GM12878 (cell line): ENCODE results near the gene SCN5A.

Experiments
- BACH1 ChIP-seq: fragments of 450-650 bp; IDR thresholded peaks from 2 replicates; pipeline ENCODE4 v1.6.1; 2017; ENCODE audit warnings: mild to moderate bottlenecking, borderline replicate concordance
- CTCF ChIP-seq, 3 experiments: IDR thresholded peaks in 2 of 3; conservative IDR thresholded peaks in 1 of 3; 2 replicates each; pipeline ENCODE4 v1.5.1; 2011; ENCODE audit warnings: low read depth in 3 of 3, low read length in 3 of 3, mild to moderate bottlenecking in 3 of 3, control low read depth in 2 of 3, moderate library complexity in 2 of 3, inconsistent platforms in 1 of 3, mixed read lengths in 1 of 3; ENCODE audit not compliant: control insufficient read depth in 2 of 3, insufficient read depth in 1 of 3; ENCODE audit errors: extremely low read depth in 1 of 3
- GATAD2B ChIP-seq: fragments of 450-650 bp; conservative IDR thresholded peaks from 2 replicates; pipeline ENCODE4 v1.6.1; 2017; ENCODE audit warnings: low read depth, mild to moderate bottlenecking, moderate library complexity
- IKZF2 ChIP-seq, 2 experiments: fragments of 450-650 bp; IDR thresholded peaks; 2 replicates each; pipeline ENCODE4 v1.6.1; 2017; ENCODE audit warnings: mild to moderate bottlenecking in 2 of 2, moderate library complexity in 2 of 2
- IRF5 ChIP-seq: fragments of 450-650 bp; IDR thresholded peaks from 2 replicates; pipeline ENCODE4 v1.6.1; 2017; ENCODE audit warnings: borderline replicate concordance
- MTA2 ChIP-seq: fragments of 450-650 bp; IDR thresholded peaks from 2 replicates; pipeline ENCODE4 v1.6.1; 2016; ENCODE audit warnings: low read depth, mild to moderate bottlenecking, moderate library complexity
- PKNOX1 ChIP-seq: fragments of 450-650 bp; IDR thresholded peaks from 2 replicates; pipeline ENCODE4 v1.6.1; 2016; ENCODE audit warnings: mild to moderate bottlenecking
- RCOR1 ChIP-seq: conservative IDR thresholded peaks from 2 replicates; pipeline ENCODE4 v1.6.1; 2012; ENCODE audit warnings: low read depth, low read length, improper control_type of control experiment
- REST ChIP-seq: IDR thresholded peaks from 2 replicates; pipeline ENCODE4 v1.6.1; 2012; ENCODE audit warnings: mild to moderate bottlenecking, low read depth, low read length
- ZNF207 ChIP-seq: fragments of 450-650 bp; IDR thresholded peaks from 2 replicates; pipeline ENCODE4 v1.6.1; 2014; ENCODE audit warnings: antibody characterized with exemption, mild to moderate bottlenecking, borderline replicate concordance
- ZNF274 ChIP-seq: IDR thresholded peaks from one replicate; pipeline ENCODE4 v1.8.0; 2011; ENCODE audit not compliant: insufficient read length, insufficient read depth

- TF ChIP-seq RCOR1: no peak
- no peak for TF ChIP-seq ZNF274
- no peak for TF ChIP-seq GATAD2B
- TF ChIP-seq BACH1: no peak
- no peak for TF ChIP-seq CTCF (IDR thresholded peaks at IDR 0.05 in 2 of 3, conservative IDR thresholded peaks at IDR 0.05 in 1 of 3; ENCODE audit: control insufficient read depth in 2 of 3, extremely low read depth in 1 of 3, insufficient read depth in 1 of 3, low read depth in 3 of 3, low read length in 3 of 3)
- TF ChIP-seq IKZF2 (IDR thresholded peaks at IDR 0.05): no peak
- TF ChIP-seq PKNOX1: no peak
- TF ChIP-seq IRF5: no peak
- no peak for TF ChIP-seq ZNF207
- no peak for TF ChIP-seq REST
- TF ChIP-seq MTA2: no peak
Observed at GRCh38 chr3:38617137-38617536, 32.4 kb downstream of the SCN5A start.
